Loucy (cell line): ENCODE measurements around the gene ITGA8.

Experiments used
- CTCF ChIP-seq: fragments of 200-600 bp; sonication (generic); conservative IDR thresholded peaks from 2 replicates; pipeline ENCODE4 v1.5.1; 2014; ENCODE audit warnings: mild to moderate bottlenecking, antibody characterized with exemption, low read length
- EZH2phosphoT487 ChIP-seq: fragments of 200-600 bp; IDR thresholded peaks from 2 replicates; pipeline ENCODE4 v1.6.1; 2018; ENCODE audit warnings: antibody characterized with exemption, mild to moderate bottlenecking, moderate library complexity, borderline replicate concordance

- TF ChIP-seq CTCF (0 out of 2 replicates have a peak, but pooled peaks have one; percentile 23), EZH2phosphoT487 (no peak)
These were observed 6.3 kb upstream of the ITGA8 start for GRCh38 chr10:15726042-15726441.
